CD4-positive, alpha-beta T cell (primary cell): Measurements from ENCODE around the gene NINJ1. TPM values are rescaled to one million over a fixed set of nuclear protein-coding genes. Genes with fewer than 3 reads are reported as not detected.

Experiments used
- ATAC-seq: fragments of 200-7000 bp; cut with Tn5 transposase; one replicate; pipeline ENCODE4 v1.10.0; 2022; ENCODE audit warnings: mild to moderate bottlenecking; ENCODE audit not compliant: poor library complexity
- CTCF ChIA-PET: fragments of 350-600 bp; sonication (Branson Sonifier 250); formaldehyde crosslinking; loops from one replicate; lab custom pipeline; 2021; ENCODE audit warnings: antibody characterized with exemption, inconsistent platforms; lab: Charles Lee
- POLR2A ChIA-PET: fragments of 350-600 bp; sonication (Branson Sonifier 250); formaldehyde crosslinking; loops from one replicate; lab custom pipeline; 2021; ENCODE audit warnings: antibody characterized with exemption, inconsistent platforms; lab: Charles Lee
- DNase-seq, 14 experiments: peaks; one replicate each; pipeline ENCODE4 v3.0.0-alpha.2; 2013 to 2020; ENCODE audit warnings: mixed read lengths in 2 of 14
- H3K27ac ChIP-seq, 2 donors: one replicate each; pipeline versions ENCODE4 v1.5.1 to v1.7.0; 2013; ENCODE audit warnings: low read length in 2 of 2, low read depth in 1 of 2, mild to moderate bottlenecking in 1 of 2
- H3K27me3 ChIP-seq, 2 experiments: 1 replicate in 1 of 2; 2 replicates in 1 of 2; pipeline versions ENCODE4 v1.6.1 to v1.7.0; 2013; ENCODE audit warnings: low read length in 2 of 2, control low read depth in 1 of 2, mild to moderate bottlenecking in 1 of 2, moderate library complexity in 1 of 2; ENCODE audit not compliant: insufficient read depth in 2 of 2, control insufficient read depth in 1 of 2
- H3K36me3 ChIP-seq: one replicate; pipeline ENCODE4 v1.6.1; 2013; ENCODE audit warnings: low read length, control low read depth; ENCODE audit not compliant: insufficient read depth
- H3K4me1 ChIP-seq: one replicate; pipeline ENCODE4 v1.6.1; 2013; ENCODE audit warnings: low read length, control low read depth; ENCODE audit not compliant: insufficient read depth
- H3K4me3 ChIP-seq: one replicate; pipeline ENCODE4 v1.5.1; 2013; ENCODE audit warnings: mild to moderate bottlenecking, low read length, moderate library complexity
- H3K9me3 ChIP-seq, 2 experiments: 1 replicate in 1 of 2; 2 replicates in 1 of 2; pipeline versions ENCODE4 v1.6.1 to v1.7.0; 2013; ENCODE audit warnings: low read length in 2 of 2, mild to moderate bottlenecking in 2 of 2, control low read depth in 1 of 2, moderate library complexity in 1 of 2; ENCODE audit not compliant: control insufficient read depth in 1 of 2, insufficient read depth in 1 of 2
- H3K27ac Mint-ChIP-seq: one replicate; pipeline ENCODE4 v1.8.0; 2020; ENCODE audit warnings: mixed read lengths
- H3K27me3 Mint-ChIP-seq: one replicate; pipeline ENCODE4 v1.8.0; 2021; ENCODE audit warnings: mixed read lengths
- H3K36me3 Mint-ChIP-seq: one replicate; pipeline ENCODE4 v1.8.0; 2021; ENCODE audit warnings: low read depth, mixed read lengths
- H3K4me1 Mint-ChIP-seq: one replicate; pipeline ENCODE4 v1.8.0; 2021; ENCODE audit warnings: low read depth, mixed read lengths
- H3K4me3 Mint-ChIP-seq: one replicate; pipeline ENCODE4 v1.8.0; 2020; ENCODE audit warnings: mild to moderate bottlenecking, mixed read lengths
- H3K9me3 Mint-ChIP-seq: one replicate; pipeline ENCODE4 v1.8.0; 2020; ENCODE audit warnings: mixed read lengths
- CTCF ChIP-seq: fragments of 200-600 bp; IDR thresholded peaks from one replicate; pipeline ENCODE4 v1.8.0; 2022; ENCODE audit warnings: antibody characterized with exemption, mild to moderate bottlenecking
- intact Hi-C, 2 experiments: fragments of 100-400 bp; cut with DNase I in 1 of 2; cut with micrococcal nuclease in 1 of 2; formaldehyde crosslinking; loops; one replicate each; pipeline versions ENCODE4 v1.15.1 to v1.9.0; 2023 to 2025; cut with DNase I, micrococcal nuclease
- total RNA-seq, 174 experiments: library from RNA in 2 of 174; stranded (reverse) in 2 of 174; gene quantifications; one replicate each; pipeline ENCODE4 v1.2.3 and lab custom pipeline; 2021 to 2026

Gene NINJ1
- total RNA-seq, 2 experiments from 2014 or later = 87.8 to 87.9 TPM

DNA sequence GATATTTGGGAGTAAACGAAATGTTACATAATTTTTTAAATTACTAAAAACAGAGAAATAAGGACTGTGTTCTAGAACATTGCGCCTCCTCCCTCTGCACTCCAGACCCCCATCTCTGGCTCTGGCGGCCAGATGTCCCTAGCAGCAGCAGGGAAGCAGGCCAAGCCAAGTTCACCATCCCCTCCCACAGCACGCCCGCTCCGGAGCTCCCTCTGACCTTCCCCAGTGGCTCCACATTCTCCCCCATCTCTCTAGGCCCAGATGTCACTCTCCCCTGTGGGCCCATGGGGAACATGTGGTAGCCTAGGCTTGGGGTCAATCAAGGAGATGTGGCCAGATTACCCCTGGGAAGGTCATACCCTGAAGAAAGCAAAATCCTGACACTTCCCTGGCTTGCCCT, 43.6 kb upstream of the NINJ1 start:
- CTCF ChIA-PET = no interaction called here
- H3K4me3 ChIP-seq = no peak overlapping the region
- H3K4me1 ChIP-seq = peaks cover 7% of the 10 kb centered on the region
- no peak overlapping the region for H3K4me3 Mint-ChIP-seq
- POLR2A ChIA-PET = no interaction called here
- no peak overlapping the region for H3K27ac Mint-ChIP-seq
- peaks cover 14 to 17% of the 10 kb centered on the region in 2 experiments for H3K27me3 ChIP-seq
- no peak for TF ChIP-seq CTCF
- no peak for ATAC-seq
- peaks cover 20% of the 10 kb centered on the region for H3K27me3 Mint-ChIP-seq
- peaks cover 6% of the 10 kb centered on the region for H3K4me1 Mint-ChIP-seq
- H3K9me3 Mint-ChIP-seq = no peaks in the 10 kb centered on the region
- DNase-seq = no peak
- H3K27ac ChIP-seq = no peak overlapping the region
- intact Hi-C loops = no loop called here
- H3K36me3 ChIP-seq = no peaks in the 10 kb centered on the region
- no peaks in the 10 kb centered on the region for H3K36me3 Mint-ChIP-seq
- H3K9me3 ChIP-seq = no peaks in the 10 kb centered on the region

- no peak overlapping the region for H3K4me3 Mint-ChIP-seq
- ATAC-seq (no peak), DNase-seq (no peak)
- H3K36me3 ChIP-seq = no peaks in the 10 kb centered on the region
- ChIA-PET CTCF (no interaction called here), POLR2A (no interaction called here)
- no peaks in the 10 kb centered on the region for H3K36me3 Mint-ChIP-seq
- H3K27me3 Mint-ChIP-seq = peaks cover 3% of the 10 kb centered on the region
- peaks cover 0 to 4% of the 10 kb centered on the region in 2 experiments for H3K27me3 ChIP-seq
- intact Hi-C loops = no loop called here
- H3K4me1 ChIP-seq = peaks cover 7% of the 10 kb centered on the region
- TF ChIP-seq CTCF = no peak
- H3K9me3 ChIP-seq = no peaks in the 10 kb centered on the region
- no peaks in the 10 kb centered on the region for H3K9me3 Mint-ChIP-seq
- H3K27ac ChIP-seq = no peak overlapping the region
- no peak overlapping the region for H3K27ac Mint-ChIP-seq
- peaks cover 6% of the 10 kb centered on the region for H3K4me1 Mint-ChIP-seq
- no peak overlapping the region for H3K4me3 ChIP-seq
Measured at GRCh38 chr9:93174976-93175375, 40.9 kb upstream of the NINJ1 start.

DNA sequence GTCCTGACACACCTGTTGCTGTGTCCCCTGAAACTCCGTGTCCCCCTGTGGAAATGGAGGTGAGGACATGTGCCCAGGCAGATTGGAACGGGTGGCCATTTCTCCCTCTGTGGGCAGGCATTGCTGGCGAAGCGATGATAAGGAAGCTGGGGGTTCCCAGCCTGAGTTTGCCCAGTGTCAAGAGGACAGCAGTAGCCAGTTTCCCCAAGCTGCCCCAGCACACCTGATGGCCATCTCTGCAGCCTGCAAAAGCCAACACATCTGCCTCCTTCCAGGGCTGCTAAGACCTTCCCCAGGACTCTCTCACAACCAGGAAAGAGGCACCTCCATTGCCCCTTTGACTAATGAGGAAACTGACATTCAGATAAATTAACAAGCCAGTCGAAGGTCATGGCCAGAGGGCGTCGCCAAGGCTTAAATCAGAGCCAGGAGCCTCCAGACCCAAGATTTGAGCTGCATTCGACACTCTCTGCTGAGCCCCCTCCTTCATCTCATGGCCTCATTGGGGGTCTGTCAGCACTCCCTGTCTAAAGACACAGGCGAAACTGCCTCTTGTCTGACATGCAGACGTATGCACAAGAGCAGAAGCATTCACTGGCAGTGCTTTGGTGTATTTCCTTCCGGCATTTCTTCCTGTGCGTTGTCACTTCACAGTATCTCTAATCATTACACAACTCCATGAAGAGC, 39.5 kb upstream of the NINJ1 start:
- ChIA-PET CTCF (no interaction called here), POLR2A (no interaction called here)
- DNase-seq (peak in 1 of 14 experiments; percentile 14), ATAC-seq (peak; percentile 55)
- no peak overlapping the region for H3K4me3 ChIP-seq
- H3K27ac Mint-ChIP-seq = peak overlapping the region; percentile 47
- no peaks in the 10 kb centered on the region for H3K36me3 ChIP-seq
- intact Hi-C loops = no loop called here
- no peak overlapping the region for H3K4me3 Mint-ChIP-seq
- H3K4me1 Mint-ChIP-seq = peaks cover 6% of the 10 kb centered on the region
- no peaks in the 10 kb centered on the region for H3K27me3 Mint-ChIP-seq
- H3K9me3 Mint-ChIP-seq = no peaks in the 10 kb centered on the region
- H3K36me3 Mint-ChIP-seq = no peaks in the 10 kb centered on the region
- TF ChIP-seq CTCF = no peak
- peaks cover 7% of the 10 kb centered on the region for H3K4me1 ChIP-seq
- H3K27me3 ChIP-seq = no peaks in the 10 kb centered on the region
- no peaks in the 10 kb centered on the region for H3K9me3 ChIP-seq
- H3K27ac ChIP-seq = no peak overlapping the region
